COR-L47 (cell line): Measurements from ENCODE around the gene PCDHGC4.

Source experiments
- DNase-seq: peaks from one replicate; lab custom pipeline; 2025; lab: John Stamatoyannopoulos, UW

Gene PCDHGC4

GRCh38 chr5:141490771-141491170 is 5.9 kb downstream of the PCDHGC4 start:
- no peak for DNase-seq

- DNase-seq, result no peak
These were observed 6.7 kb downstream of the PCDHGC4 start for GRCh38 chr5:141491323-141492167.

DNA sequence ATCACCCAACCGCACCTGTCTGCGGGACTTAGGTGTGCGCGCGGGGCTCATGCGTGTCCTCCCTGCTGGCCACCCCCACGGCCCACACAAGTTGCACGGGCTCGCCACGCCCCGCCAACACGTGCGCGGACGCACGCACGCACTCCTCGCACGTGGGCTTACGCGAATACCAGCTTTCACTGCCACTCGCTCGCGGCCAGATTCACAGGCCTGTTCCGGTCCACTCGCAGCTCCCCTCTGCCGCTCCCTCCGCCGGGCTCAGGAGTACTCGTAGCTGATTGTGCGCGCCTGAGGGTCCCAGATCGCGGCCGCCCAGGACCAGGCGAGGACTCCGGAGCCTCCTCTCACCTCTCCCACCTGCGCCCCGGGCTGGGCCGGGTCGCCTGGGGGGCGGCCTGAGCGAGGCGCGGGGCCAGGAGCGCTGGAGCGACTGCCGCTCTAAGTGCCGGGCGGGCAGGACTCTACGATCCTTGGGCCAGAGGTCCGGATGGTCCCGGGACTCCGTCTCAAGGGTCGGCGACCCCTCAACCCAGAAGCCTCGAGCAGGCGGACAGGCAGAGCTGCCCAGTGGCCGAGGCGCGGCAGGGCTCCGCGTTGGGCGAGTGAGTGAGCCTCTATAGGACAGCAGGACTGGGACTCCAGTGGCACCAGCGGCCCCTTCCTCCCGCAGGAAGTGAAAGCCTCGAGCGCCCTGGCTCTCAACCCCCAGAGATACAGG is 7.5 kb downstream of the PCDHGC4 start:
- no peak for DNase-seq

DNA sequence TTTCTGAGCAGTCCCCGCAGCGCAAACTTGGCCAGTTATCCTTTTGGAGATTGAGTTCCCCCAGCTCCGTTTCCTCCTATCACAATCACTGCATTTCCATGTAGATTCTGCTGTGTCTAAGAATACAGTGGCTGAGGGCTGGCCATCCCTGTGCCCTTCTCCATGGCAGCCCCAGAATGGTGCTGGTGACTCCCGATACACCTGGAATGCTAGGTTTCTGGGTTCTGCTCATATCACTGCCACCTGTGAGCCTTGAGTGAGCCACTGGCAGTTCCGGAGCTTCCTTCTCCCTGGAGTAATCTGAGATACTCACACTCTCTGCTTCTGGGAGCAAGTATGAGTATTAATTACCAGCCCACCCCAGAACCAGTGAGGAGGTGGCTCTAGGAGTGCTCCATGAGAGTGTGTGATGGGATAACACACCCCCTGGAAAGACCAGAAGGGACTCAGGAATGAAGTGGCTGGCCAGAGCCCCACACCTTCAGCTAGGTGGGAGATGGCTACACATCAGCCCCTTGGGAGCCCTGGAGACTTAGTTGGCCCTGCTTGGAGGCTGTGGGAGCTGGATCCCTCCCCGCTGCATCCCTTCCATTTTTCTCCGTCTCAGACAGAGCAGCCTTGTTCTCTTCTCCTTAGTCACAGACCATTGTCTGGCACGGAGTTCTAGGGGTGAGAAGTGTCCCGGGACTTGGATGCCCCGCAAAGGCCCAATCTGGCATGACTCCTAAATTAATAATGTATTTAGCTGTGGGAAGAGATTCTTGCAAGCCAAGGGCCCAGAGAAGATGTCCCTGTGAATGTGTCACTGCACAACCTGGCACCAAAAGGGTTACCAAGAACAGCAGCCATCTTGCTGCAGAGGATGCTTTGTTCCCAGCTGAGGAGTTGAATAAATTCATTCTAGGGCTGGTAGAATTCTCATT is 8.9 kb downstream of the PCDHGC4 start:
- no peak for DNase-seq

- no peak for DNase-seq
These were observed 10.1 kb downstream of the PCDHGC4 start for GRCh38 chr5:141494761-141495452.

DNA sequence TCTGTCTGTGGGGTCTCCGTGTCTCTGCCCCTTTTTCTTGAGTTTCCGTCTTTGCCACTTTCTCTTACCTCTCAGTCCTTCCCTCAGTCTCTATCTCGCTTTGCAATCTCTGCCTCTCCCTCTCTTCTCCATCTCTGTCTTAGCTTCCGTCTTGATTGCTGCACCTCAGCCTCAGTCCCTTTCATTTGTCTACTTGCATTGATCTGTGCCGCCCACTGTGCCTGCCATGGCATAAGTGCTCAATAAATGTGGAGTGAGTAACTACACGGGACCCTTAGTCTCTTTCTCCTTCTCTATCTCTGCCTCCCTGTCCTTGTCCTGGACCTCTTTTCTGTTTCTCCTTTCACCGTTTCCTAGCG is 10.6 kb downstream of the PCDHGC4 start:
- no peak for DNase-seq

DNA sequence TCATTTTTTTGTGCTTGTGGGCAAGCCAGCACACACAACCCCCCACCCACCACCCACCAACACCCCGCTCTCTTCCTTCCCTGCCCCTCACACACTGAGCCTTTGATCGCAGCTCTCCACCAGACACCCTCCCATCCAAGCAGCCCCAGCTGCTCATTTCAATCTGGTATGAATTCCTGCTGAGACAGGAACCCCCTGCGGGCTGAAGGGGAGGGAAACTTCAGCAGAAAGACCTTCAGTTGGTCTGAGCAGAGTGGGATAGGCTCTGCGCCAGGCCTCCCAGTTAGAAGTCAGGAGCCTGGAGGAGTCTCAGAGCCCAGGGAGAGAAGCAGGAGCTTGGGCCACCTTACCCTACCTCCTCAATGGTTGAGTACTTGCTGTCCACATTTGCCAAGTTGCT is 11.2 kb downstream of the PCDHGC4 start:
- DNase-seq, result peak; percentile 43

GRCh38 chr5:141501761-141502160 is 16.9 kb downstream of the PCDHGC4 start:
- no peak for DNase-seq

- no peak for DNase-seq
These were observed 18.9 kb downstream of the PCDHGC4 start for GRCh38 chr5:141503681-141504080.

GRCh38 chr5:141504216-141504615 is 19.4 kb downstream of the PCDHGC4 start:
- DNase-seq, result no peak

GRCh38 chr5:141506381-141507155 is 21.7 kb downstream of the PCDHGC4 start:
- DNase-seq, result no peak

GRCh38 chr5:141507387-141508091 is 22.7 kb downstream of the PCDHGC4 start:
- no peak for DNase-seq

- DNase-seq, result no peak
These were observed 23.6 kb downstream of the PCDHGC4 start for GRCh38 chr5:141508440-141508797.

- no peak for DNase-seq
These were observed 24.2 kb downstream of the PCDHGC4 start for GRCh38 chr5:141508798-141509611.

- no peak for DNase-seq
These were observed 25.3 kb downstream of the PCDHGC4 start for GRCh38 chr5:141510160-141510559.

- no peak for DNase-seq
These were observed 26.2 kb downstream of the PCDHGC4 start for GRCh38 chr5:141510850-141511601.

DNA sequence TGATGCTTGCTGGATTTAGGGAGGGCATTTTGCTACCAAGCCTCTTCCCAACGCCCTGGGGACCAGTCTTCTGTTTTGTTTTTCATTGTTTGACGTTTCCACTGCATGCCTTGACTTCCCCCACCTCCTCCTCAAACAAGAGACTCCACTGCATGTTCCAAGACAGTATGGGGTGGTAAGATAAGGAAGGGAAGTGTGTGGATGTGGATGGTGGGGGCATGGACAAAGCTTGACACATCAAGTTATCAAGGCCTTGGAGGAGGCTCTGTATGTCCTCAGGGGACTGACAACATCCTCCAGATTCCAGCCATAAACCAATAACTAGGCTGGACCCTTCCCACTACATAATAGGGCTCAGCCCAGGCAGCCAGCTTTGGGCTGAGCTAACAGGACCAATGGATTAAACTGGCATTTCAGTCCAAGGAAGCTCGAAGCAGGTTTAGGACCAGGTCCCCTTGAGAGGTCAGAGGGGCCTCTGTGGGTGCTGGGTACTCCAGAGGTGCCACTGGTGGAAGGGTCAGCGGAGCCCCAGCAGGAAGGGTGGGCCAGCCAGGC is 27.0 kb downstream of the PCDHGC4 start:
- DNase-seq, result no peak

DNA sequence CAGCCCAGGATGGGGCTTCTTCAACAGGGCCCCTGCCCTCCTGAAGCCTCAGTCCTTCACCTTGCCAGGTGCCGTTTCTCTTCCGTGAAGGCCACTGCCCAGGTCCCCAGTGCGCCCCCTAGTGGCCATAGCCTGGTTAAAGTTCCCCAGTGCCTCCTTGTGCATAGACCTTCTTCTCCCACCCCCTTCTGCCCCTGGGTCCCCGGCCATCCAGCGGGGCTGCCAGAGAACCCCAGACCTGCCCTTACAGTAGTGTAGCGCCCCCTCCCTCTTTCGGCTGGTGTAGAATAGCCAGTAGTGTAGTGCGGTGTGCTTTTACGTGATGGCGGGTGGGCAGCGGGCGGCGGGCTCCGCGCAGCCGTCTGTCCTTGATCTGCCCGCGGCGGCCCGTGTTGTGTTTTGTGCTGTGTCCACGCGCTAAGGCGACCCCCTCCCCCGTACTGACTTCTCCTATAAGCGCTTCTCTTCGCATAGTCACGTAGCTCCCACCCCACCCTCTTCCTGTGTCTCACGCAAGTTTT is 27.6 kb downstream of the PCDHGC4 start:
- peak; percentile 79 for DNase-seq
